Stimulated activated CD8-positive, alpha-beta memory T cell treated with anti-CD3 and anti-CD28 coated beads, Interleukin-12 subunit alpha, Interleukin-12 subunit beta, amount 100 ng/mL, for 24 hours (primary cell): Measurements from ENCODE around the gene ARPC1B.
"Not testable (repeated sequence)": the region's sequence is repeated elsewhere in the genome, so short reads cannot be mapped to it uniquely, and the experiment has no call there.

Source experiments
- DNase-seq: peaks from one replicate; pipeline ENCODE4 v3.0.0-alpha.2; 2020; ENCODE audit errors: extremely low read depth

The ARPC1B gene

GRCh38 chr7:99374111-99375064 lies at the start of gene ARPC1B:
ARPC1B (plus strand) TSS chr7:99374730; CDS start chr7:99385715, 10,985 bp downstream.
- peak; percentile 77 for DNase-seq

DNA sequence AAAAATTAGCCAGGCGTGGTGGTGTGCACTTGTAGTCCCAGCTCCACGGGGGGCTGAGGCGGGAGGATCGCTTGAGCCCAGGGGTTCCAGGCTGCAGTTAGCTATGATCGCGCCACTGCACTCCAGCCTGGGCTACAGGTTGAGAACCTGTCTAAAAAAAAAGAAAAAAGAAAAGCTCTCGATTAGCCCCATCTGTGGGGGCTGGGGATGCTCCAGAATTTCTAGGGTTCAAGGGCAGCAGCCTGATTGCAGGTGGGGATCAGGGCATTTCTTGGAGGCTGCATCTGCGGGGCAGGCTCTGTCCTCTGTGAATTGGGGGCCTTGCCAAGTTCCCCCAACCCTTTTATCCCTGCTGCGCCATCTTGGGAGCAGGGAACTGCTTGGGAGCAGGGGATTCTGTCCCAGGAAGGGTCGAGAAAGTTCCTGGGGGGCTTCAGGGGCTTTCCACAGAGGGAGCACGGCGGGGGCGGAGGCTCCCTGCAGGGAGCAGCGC lies 49.5 kb upstream of the ARPC1B start:
- DNase-seq = no peak

GRCh38 chr7:99325592-99326407 lies 48.7 kb upstream of the ARPC1B start, which contains the start of gene ARPC1A:
ARPC1A (plus strand) TSS chr7:99325898; CDS start chr7:99333354, 7,456 bp downstream.
- DNase-seq = peak; percentile 81

GRCh38 chr7:99326408-99326782 lies 48.1 kb upstream of the ARPC1B start:
- no peak for DNase-seq

- not testable (repeated sequence) for DNase-seq
These were observed 44.1 kb upstream of the ARPC1B start for GRCh38 chr7:99330314-99330961.

DNA sequence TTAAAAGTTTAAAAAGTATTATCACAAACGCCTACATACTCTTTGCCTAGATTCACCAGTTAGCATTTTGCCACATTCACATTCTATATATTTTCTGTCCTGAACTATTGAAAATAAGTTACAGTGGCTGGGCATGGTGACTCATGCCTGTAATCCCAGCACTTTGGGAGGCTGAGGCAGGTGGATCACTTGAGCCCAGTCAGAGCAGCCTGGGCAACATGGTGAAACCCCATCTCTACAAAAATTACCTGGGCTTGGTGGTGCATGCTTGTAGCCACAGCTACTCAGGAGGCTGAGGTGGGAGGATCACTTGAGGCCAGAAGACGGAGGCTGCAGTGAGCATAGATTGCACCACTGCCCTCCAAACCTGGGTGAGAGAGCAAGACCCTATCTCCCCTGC lies 43.5 kb upstream of the ARPC1B start:
- no peak for DNase-seq

- no peak for DNase-seq
These were observed 34.9 kb upstream of the ARPC1B start for GRCh38 chr7:99339595-99339994.

GRCh38 chr7:99340659-99341058 lies 33.9 kb upstream of the ARPC1B start:
- DNase-seq = no peak

DNA sequence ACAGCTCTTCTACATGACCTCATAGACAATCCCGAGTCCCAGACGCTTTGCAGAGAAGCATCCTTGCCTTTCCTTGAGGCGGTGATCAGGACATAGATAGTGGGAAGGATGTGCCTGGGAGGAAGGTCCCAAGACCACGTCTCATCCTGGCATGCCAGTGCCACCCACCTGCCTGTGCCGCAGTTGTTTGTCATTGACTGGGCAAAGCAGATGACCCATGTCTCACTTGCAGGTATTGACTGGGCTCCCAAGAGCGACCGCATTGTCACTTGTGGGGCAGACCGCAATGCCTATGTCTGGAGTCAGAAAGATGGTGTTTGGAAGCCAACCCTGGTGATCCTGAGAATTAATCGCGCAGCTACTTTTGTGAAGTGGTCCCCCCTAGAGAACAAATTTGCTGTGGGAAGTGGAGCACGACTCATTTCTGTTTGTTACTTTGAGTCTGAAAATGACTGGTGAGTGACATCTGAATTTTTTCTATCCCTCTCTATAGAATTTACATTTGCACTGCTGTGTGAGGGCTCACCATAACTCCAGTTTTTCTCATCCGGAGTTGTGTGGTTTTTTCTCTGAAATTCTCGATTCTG lies 30.4 kb upstream of the ARPC1B start:
- DNase-seq = no peak

DNA sequence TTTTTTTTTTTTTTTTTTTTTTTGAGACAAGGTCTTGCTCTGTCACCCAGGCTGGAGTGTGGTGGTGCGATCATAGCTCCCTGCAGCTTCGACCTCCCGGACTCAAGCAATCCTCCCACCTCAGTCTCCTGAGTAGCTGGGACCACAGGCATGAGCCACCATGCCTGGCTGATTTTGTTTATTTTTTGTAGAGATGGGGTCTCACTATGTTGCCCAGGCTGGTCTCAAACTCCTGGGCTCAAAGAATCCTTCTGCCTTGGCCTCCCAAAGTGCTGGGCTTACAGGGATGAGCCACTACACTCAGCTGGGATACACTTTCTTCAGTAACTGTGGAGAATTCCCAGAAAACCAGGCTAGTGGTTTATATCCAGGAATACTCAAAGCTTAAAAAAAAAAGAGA lies 23.9 kb upstream of the ARPC1B start:
- DNase-seq = not testable (repeated sequence)

DNA sequence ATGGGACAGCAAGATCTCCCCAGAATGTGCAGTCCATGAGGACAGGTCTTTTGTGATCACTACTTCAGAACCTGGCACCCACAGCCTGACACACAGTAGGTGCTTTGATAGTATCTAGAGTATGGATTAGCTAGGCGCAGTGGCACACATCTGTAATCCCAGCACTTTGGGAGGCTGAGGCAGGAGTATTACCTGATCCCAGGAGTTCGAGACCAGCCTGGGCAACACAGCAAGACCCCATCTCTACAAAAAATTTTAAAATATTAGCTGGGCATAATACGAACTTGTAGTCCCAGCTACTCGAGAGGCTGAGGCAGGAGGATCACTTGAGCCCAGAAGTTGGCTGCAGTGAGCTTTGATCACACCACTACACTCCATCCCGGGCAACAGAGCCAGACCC lies 22.3 kb upstream of the ARPC1B start:
- no peak for DNase-seq

GRCh38 chr7:99355098-99355497 lies 19.4 kb upstream of the ARPC1B start:
- DNase-seq = no peak

GRCh38 chr7:99357701-99358490 lies 16.6 kb upstream of the ARPC1B start:
- no peak for DNase-seq

- DNase-seq = not testable (repeated sequence)
These were observed 16.0 kb upstream of the ARPC1B start for GRCh38 chr7:99358521-99358920.

DNA sequence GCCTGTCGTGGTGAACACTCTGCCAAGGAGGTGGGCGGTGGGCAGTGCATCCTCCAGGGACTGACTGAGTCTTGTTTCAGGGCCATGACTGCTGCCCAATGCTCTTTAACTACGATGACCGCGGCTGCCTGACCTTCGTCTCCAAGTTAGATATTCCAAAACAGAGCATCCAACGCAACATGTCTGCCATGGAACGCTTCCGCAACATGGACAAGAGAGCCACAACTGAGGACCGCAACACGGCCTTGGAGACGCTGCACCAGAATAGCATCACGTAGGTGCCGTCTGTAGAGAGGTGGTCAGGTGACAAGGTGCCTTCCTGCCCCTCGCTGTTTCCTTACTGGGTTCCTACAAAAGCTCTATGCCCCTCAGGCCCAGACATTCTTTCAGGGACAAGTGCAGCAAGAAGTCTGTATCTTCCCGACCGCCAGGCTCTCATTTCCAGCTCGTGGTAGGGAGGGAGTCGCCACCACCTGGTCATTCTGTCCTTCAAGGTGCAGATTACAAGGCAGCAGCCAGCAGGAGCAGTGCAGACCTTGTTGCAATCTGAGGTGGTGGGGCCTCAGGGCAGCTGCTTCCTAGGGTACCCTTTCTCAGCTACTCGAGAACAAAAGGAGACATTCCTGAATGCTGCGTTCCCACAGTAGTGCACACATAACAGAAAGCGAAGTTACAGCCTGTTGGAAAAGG lies 14.9 kb upstream of the ARPC1B start:
- no peak for DNase-seq

DNA sequence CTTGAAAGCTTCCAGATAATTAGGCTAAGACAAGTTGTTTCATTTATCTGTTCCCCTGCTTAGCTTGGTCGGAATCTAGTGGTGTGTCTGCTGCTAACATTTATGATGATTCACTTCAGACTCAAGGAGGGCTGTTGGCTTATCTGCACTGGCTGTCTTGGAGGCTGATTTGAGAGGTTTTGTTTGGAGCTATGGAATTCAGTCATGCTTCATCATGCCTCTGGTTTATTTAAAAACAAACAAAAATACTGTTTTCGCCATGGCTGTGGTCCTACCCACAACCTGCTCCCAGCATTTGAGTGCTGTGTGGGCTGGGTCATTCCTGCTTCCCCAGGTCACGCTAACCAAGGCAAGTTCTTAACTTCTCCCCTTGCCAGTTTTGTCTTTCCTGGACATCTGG lies 11.7 kb upstream of the ARPC1B start:
- DNase-seq = no peak

DNA sequence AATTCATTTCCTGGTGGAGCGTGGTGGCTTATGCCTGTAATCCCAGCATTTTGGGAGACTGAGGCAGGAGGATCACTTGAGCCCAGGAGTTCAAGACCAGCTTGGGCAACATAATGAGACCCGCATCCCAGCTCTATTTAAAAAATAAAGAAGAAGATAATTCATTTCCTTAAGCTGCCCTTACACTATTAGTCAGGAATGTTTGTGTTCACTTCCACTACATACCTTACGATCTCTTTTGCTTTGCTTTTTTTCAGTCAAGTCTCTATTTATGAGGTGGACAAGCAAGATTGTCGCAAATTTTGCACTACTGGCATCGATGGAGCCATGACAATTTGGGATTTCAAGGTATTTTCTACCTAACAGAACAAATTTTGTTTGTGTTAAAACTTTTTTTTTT lies 11.2 kb upstream of the ARPC1B start:
- DNase-seq = no peak

DNA sequence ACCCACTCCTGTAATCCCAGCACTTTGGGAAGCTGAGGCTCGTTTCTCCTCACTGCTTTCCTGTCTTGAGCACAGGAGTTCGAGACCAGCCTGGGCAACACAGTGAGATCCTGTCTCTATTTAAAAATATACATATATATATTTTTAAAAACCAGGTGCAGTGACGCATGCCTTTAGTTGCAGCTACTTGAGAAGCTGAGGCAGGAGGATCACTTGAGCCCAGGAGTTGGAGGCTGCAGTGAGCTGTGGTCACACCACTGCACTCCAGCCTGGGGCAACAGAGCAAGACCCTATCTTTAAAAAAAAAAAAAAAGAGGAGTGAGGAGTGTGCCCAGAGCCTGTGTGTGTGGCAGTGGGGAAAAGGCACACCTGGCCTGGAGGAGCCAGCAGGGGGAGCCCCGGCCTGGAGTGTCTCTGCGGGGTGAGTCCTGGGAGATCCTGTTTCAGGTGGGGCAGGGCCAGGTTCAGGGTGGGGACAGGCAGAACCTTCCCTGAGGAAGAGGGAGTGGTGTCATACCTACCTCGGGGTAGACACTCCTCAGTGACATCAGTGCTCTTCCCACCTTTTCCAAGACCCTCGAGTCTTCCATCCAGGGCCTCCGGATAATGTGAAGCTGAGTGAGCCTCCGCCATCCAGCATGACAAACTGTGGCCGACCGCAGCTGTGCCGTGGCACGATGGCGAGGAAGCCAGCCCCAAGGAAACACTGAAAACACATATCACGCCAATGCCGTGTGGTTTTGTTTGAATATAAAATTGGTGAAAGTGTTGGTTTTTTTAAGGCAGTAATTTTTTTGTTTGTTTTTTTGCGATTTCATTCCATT lies 9.0 kb upstream of the ARPC1B start:
- no peak for DNase-seq

- DNase-seq = no peak
These were observed 7.9 kb upstream of the ARPC1B start for GRCh38 chr7:99366646-99367045.
